B cell (primary cell): Measurements from ENCODE around the gene FMNL2.

Source experiments
- CTCF ChIP-seq: fragments of 200-600 bp; IDR thresholded peaks from one replicate; pipeline ENCODE4 v1.8.0; 2022; ENCODE audit warnings: antibody characterized with exemption, mild to moderate bottlenecking
- EZH2 ChIP-seq: IDR thresholded peaks from 2 replicates; pipeline ENCODE4 v1.6.1; 2012; ENCODE audit warnings: borderline replicate concordance, low read depth, mild to moderate bottlenecking, moderate library complexity, low read length; ENCODE audit not compliant: insufficient read depth, poor library complexity, severe bottlenecking

- TF ChIP-seq CTCF, result no peak
- no peak for TF ChIP-seq EZH2
These were observed 7.0 kb upstream of the FMNL2 start for GRCh38 chr2:152328013-152328412.
